K562 (cell line): ENCODE results near the gene OPRD1. TPM values are rescaled to one million over a fixed set of nuclear protein-coding genes. Genes with fewer than 3 reads are reported as not detected.
A peak's percentile ranks its signal among the peaks of the same experiment; 100 is the strongest.

ENCODE experiments used
- BRCA1 ChIP-seq, 2 experiments: fragments of 450-650 bp in 1 of 2; sonication (generic) in 1 of 2; formaldehyde crosslinking in 1 of 2; IDR thresholded peaks; 2 replicates each; pipeline versions ENCODE4 v1.5.0 to v1.6.1; 2017 to 2020; ENCODE audit warnings: mild to moderate bottlenecking in 1 of 2, missing genetic modification reagents in 1 of 2
- CAMTA2 ChIP-seq: fragments of 250-450 bp; sonication (Bioruptor Pico); conservative IDR thresholded peaks from 2 replicates; pipeline ENCODE4 v1.5.1; 2022
- CEBPB ChIP-seq: fragments of 450-650 bp; IDR thresholded peaks from 2 replicates; pipeline ENCODE4 v1.6.1; 2016; ENCODE audit warnings: missing genetic modification characterization, missing compliant biosample characterization
- HNRNPUL1 ChIP-seq: fragments of 200-400 bp; formaldehyde crosslinking; IDR thresholded peaks from 2 replicates; pipeline ENCODE4 v1.6.1; 2017; ENCODE audit warnings: low read length
- KDM4B ChIP-seq, 2 experiments: fragments of 450-650 bp in 1 of 2; sonication (generic) in 1 of 2; IDR thresholded peaks; 2 replicates each; pipeline ENCODE4 v1.6.1; 2016 to 2017; ENCODE audit warnings: borderline replicate concordance in 2 of 2, antibody characterized with exemption in 1 of 2, low read depth in 1 of 2, mild to moderate bottlenecking in 1 of 2
- MAFG ChIP-seq: fragments of 450-650 bp; conservative IDR thresholded peaks from 2 replicates; pipeline ENCODE4 v1.6.1; 2016; ENCODE audit warnings: missing genetic modification characterization, missing compliant biosample characterization
- NR2C1 ChIP-seq, 2 experiments: fragments of 450-650 bp; IDR thresholded peaks; 2 replicates each; pipeline ENCODE4 v1.6.1; 2017; ENCODE audit warnings: mild to moderate bottlenecking in 2 of 2, antibody characterized with exemption in 1 of 2, inconsistent platforms in 1 of 2, missing compliant biosample characterization in 1 of 2, missing genetic modification characterization in 1 of 2
- NR3C1 ChIP-seq: sonication (generic); formaldehyde crosslinking; IDR thresholded peaks from 2 replicates; pipeline ENCODE4 v1.8.1; 2022; ENCODE audit warnings: missing genetic modification reagents
- PHF20 ChIP-seq: fragments of 450-650 bp; IDR thresholded peaks from 2 replicates; pipeline ENCODE4 v1.6.1; 2018; ENCODE audit not compliant: partially characterized antibody
- RBM15 ChIP-seq: fragments of 200-400 bp; formaldehyde crosslinking; IDR thresholded peaks from 2 replicates; pipeline ENCODE4 v1.6.1; 2018; ENCODE audit warnings: mild to moderate bottlenecking, low read length, moderate library complexity; ENCODE audit not compliant: insufficient read depth
- SMARCA4 ChIP-seq: fragments of 450-650 bp; IDR thresholded peaks from 2 replicates; pipeline ENCODE4 v1.6.1; 2016
- SP1 ChIP-seq: sonication (generic); formaldehyde crosslinking; IDR thresholded peaks from 2 replicates; pipeline ENCODE4 v1.8.1; 2022; ENCODE audit warnings: mild to moderate bottlenecking, missing genetic modification reagents
- SREBF2 ChIP-seq: sonication (generic); formaldehyde crosslinking; IDR thresholded peaks from 2 replicates; pipeline ENCODE4 v1.4.0; 2020; ENCODE audit warnings: mild to moderate bottlenecking, missing genetic modification reagents
- WHSC1 ChIP-seq: IDR thresholded peaks from one replicate; pipeline ENCODE4 v1.6.1; 2012; ENCODE audit warnings: low read length, control low read depth, inconsistent platforms
- ZKSCAN1 ChIP-seq: fragments of 150-350 bp; IDR thresholded peaks from 2 replicates; pipeline ENCODE4 v1.6.1; 2016; ENCODE audit warnings: low read depth, low read length
- ZNF184 ChIP-seq: sonication (generic); formaldehyde crosslinking; IDR thresholded peaks from 2 replicates; pipeline ENCODE4 v1.5.0; 2020; ENCODE audit warnings: missing genetic modification reagents
- ZNF253 ChIP-seq: fragments of 250-450 bp; sonication (Bioruptor Pico); conservative IDR thresholded peaks from 2 replicates; pipeline ENCODE4 v1.6.1; 2021; ENCODE audit warnings: mild to moderate bottlenecking
- ZNF324 ChIP-seq: fragments of 250-450 bp; sonication (Bioruptor Pico); IDR thresholded peaks from 2 replicates; pipeline ENCODE4 v1.4.0; 2020; ENCODE audit warnings: mild to moderate bottlenecking
- ZNF347 ChIP-seq: fragments of 450-650 bp; formaldehyde crosslinking; IDR thresholded peaks from 2 replicates; pipeline ENCODE4 v1.4.0; 2020; ENCODE audit warnings: low read depth, mild to moderate bottlenecking, moderate library complexity
- ZNF444 ChIP-seq: fragments of 250-450 bp; sonication (Bioruptor Pico); IDR thresholded peaks from 2 replicates; pipeline ENCODE4 v1.4.0; 2020; ENCODE audit warnings: mild to moderate bottlenecking, moderate library complexity
- ZNF778 ChIP-seq: fragments of 450-650 bp; formaldehyde crosslinking; IDR thresholded peaks from 2 replicates; pipeline ENCODE4 v1.4.0; 2020; ENCODE audit warnings: mild to moderate bottlenecking, moderate library complexity
- polyA plus RNA-seq, 8 experiments: library from polyadenylated mRNA; depleted of rRNA in 4 of 8; stranded (reverse) in 5 of 8; unstranded in 3 of 8; fragments of >200 nt; fragmentation: Nextera tagmentation in 2 of 8; fragmentation: Illumina TruSeq in 1 of 8; extraction: Ambion mirVana in 2 of 8; extraction: Trizol in 1 of 8; gene quantifications; 2 replicates each; pipeline versions ENCODE4 v1.2.1 to v1.2.3, GENCODE V29; 2011 to 2014; ENCODE audit warnings: inconsistent platforms in 1 of 8, missing spikeins in 1 of 8
- total RNA-seq, 7 experiments: library from RNA; depleted of rRNA in 6 of 7; stranded (reverse); fragments of >200 nt in 6 of 7; fragmentation: Illumina TruSeq in 2 of 7; extraction: Trizol in 2 of 7; gene quantifications; 2 replicates each; pipeline versions ENCODE4 v1.2.1 to v1.2.3, GENCODE V29; 2011 to 2021; ENCODE audit warnings: low replicate concordance in 1 of 7
- TF ChIP-seq, protein P1 (sequence below): fragments of 250-450 bp; sonication (Bioruptor Pico); IDR thresholded peaks from 2 replicates; pipeline ENCODE4 v1.8.0; 2022; ENCODE audit warnings: inconsistent platforms
- TF ChIP-seq, protein P2 (sequence below): fragments of 250-450 bp; sonication (Bioruptor Pico); IDR thresholded peaks from 2 replicates; pipeline ENCODE4 v1.8.0; 2022; ENCODE audit warnings: moderate library complexity, mild to moderate bottlenecking, inconsistent platforms
- TF ChIP-seq, protein P3 (sequence below): fragments of 450-650 bp; IDR thresholded peaks from 2 replicates; pipeline ENCODE4 v1.6.1; 2016; ENCODE audit warnings: low read depth, mild to moderate bottlenecking, moderate library complexity
- TF ChIP-seq, protein P4 (sequence below): fragments of 450-650 bp; formaldehyde crosslinking; IDR thresholded peaks from 2 replicates; pipeline ENCODE4 v1.4.0; 2020; ENCODE audit warnings: mild to moderate bottlenecking, mixed read lengths

The OPRD1 gene
- total and polyA plus RNA-seq, 9 of the 15 experiments (the other 6 are each of a cell fraction or from before 2014, with no cell fraction given): under 0.01 to 0.03 (median under 0.01) TPM; not detected in 6

DNA sequence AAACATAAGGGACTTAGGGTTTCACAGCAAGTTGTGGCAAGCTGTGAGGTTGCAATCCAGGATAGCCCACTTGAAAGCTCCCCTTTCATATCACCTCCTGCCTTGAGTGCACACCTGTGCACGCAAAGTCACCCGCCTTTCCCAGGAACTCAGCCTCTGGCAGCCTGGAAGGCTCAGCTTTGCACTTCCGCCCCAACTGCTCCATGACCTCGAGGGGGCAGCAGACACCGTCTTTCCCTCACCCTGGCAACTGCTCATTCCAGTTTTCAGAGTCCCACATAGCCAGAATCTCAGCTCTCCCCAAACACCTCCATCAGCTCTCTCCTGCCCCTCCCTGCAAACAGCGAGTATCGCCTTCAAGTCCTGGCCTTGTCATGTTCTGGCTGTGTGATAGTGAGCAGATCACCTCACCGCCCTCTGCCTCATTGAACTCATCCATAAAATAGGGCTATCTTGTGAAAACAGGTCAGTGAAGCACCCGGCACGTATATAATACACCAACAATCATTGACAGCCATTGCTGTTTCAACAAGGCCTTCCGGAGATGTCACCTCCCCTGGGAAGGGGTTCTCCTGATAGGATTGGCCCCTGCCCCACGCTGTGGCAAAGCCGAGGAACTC, 70.1 kb downstream of the OPRD1 start (continued):
- no peak for TF ChIP-seq ZNF347
- no peak for TF ChIP-seq SREBF2 (CRISPR knock-in tag)
- no peak for TF ChIP-seq BRCA1 (IDR thresholded peaks at IDR 0.05)
- TF ChIP-seq BRCA1 (CRISPR knock-in tag; IDR thresholded peaks at IDR 0.05): no peak
- TF ChIP-seq, protein P1, sequence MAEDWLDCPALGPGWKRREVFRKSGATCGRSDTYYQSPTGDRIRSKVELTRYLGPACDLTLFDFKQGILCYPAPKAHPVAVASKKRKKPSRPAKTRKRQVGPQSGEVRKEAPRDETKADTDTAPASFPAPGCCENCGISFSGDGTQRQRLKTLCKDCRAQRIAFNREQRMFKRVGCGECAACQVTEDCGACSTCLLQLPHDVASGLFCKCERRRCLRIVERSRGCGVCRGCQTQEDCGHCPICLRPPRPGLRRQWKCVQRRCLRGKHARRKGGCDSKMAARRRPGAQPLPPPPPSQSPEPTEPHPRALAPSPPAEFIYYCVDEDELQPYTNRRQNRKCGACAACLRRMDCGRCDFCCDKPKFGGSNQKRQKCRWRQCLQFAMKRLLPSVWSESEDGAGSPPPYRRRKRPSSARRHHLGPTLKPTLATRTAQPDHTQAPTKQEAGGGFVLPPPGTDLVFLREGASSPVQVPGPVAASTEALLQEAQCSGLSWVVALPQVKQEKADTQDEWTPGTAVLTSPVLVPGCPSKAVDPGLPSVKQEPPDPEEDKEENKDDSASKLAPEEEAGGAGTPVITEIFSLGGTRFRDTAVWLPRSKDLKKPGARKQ (CRISPR knock-in tag): no peak
- TF ChIP-seq WHSC1: no peak
- no peak for TF ChIP-seq RBM15
- TF ChIP-seq ZNF778 (CRISPR knock-in tag): no peak
- no peak for TF ChIP-seq MAFG (tag)
- TF ChIP-seq NR3C1 (CRISPR knock-in tag): no peak
- no peak for TF ChIP-seq CAMTA2
- TF ChIP-seq KDM4B (IDR thresholded peaks at IDR 0.05; ENCODE audit: borderline replicate concordance in 2 of 2, low read depth in 1 of 2): peak in 1 of 2 experiments; percentile 73; a peak in 2 of 4 replicates
- TF ChIP-seq SP1 (CRISPR knock-in tag): peak; percentile 86
- TF ChIP-seq ZNF184 (CRISPR knock-in tag): no peak
- TF ChIP-seq, protein P2, sequence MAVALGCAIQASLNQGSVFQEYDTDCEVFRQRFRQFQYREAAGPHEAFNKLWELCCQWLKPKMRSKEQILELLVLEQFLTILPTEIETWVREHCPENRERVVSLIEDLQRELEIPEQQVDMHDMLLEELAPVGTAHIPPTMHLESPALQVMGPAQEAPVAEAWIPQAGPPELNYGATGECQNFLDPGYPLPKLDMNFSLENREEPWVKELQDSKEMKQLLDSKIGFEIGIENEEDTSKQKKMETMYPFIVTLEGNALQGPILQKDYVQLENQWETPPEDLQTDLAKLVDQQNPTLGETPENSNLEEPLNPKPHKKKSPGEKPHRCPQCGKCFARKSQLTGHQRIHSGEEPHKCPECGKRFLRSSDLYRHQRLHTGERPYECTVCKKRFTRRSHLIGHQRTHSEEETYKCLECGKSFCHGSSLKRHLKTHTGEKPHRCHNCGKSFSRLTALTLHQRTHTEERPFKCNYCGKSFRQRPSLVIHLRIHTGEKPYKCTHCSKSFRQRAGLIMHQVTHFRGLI (CRISPR knock-in tag): no peak
- peak; percentile 31; the same call in 1 of the 2 replicates for TF ChIP-seq NR2C1 (IDR thresholded peaks at IDR 0.05)
- TF ChIP-seq NR2C1 (tag; IDR thresholded peaks at IDR 0.05): no peak; the same call in 1 of the 2 replicates
- 0 out of 2 replicates have a peak, but pooled peaks have one; percentile 21 for TF ChIP-seq ZNF444 (CRISPR knock-in tag)
- TF ChIP-seq HNRNPUL1: no peak
- peak; percentile 82 for TF ChIP-seq ZKSCAN1
- TF ChIP-seq, protein P3, sequence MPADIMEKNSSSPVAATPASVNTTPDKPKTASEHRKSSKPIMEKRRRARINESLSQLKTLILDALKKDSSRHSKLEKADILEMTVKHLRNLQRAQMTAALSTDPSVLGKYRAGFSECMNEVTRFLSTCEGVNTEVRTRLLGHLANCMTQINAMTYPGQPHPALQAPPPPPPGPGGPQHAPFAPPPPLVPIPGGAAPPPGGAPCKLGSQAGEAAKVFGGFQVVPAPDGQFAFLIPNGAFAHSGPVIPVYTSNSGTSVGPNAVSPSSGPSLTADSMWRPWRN: no peak
- peak; percentile 75 for TF ChIP-seq SMARCA4
- no peak for TF ChIP-seq ZNF324 (CRISPR knock-in tag)
- TF ChIP-seq PHF20: peak; percentile 40
- TF ChIP-seq, protein P4, sequence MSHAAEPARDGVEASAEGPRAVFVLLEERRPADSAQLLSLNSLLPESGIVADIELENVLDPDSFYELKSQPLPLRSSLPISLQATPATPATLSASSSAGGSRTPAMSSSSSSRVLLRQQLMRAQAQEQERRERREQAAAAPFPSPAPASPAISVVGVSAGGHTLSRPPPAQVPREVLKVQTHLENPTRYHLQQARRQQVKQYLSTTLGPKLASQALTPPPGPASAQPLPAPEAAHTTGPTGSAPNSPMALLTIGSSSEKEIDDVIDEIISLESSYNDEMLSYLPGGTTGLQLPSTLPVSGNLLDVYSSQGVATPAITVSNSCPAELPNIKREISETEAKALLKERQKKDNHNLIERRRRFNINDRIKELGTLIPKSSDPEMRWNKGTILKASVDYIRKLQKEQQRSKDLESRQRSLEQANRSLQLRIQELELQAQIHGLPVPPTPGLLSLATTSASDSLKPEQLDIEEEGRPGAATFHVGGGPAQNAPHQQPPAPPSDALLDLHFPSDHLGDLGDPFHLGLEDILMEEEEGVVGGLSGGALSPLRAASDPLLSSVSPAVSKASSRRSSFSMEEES (CRISPR knock-in tag): no peak
- TF ChIP-seq CEBPB (tag): no peak
- no peak for TF ChIP-seq ZNF253 (CRISPR knock-in tag)
